ENCODE results near the gene CHST4.

GRCh38 chr16:71490361-71490760 lies 35.9 kb upstream of the CHST4 start:
- TF ChIP-seq CTCF (IDR thresholded peaks at IDR 0.05): no peak
- no peak for TF ChIP-seq POLR2A (IDR thresholded peaks at IDR 0.05)

All from gastroesophageal sphincter (tissue), 3 donors.